ENCODE measurements around the gene IL21R. TPM values are rescaled to one million over a fixed set of nuclear protein-coding genes. Genes with fewer than 3 reads are reported as not detected.

Gene IL21R
- total RNA-seq, 1 donor from 2014 or later: 167 TPM

- Mint-ChIP-seq H3K27ac (no peak overlapping the region), H3K27me3 (no peaks in the 10 kb centered on the region), H3K9me3 (no peaks in the 10 kb centered on the region), H3K4me3 (no peak overlapping the region), H3K36me3 (ENCODE audit: low read depth) (peaks cover 94% of the 10 kb centered on the region), H3K4me1 (no peaks in the 10 kb centered on the region)
- intact Hi-C loops (cut with micrococcal nuclease): no loop called here
- TF ChIP-seq CTCF (IDR thresholded peaks at IDR 0.05): no peak
- no peak for ATAC-seq (ENCODE audit: low read depth)
- POLR2A ChIA-PET: no interaction called here
- CTCF ChIA-PET: no interaction called here
- no peak for DNase-seq
Measured at GRCh38 chr16:27481282-27481934, 79.4 kb downstream of the IL21R start.

DNA sequence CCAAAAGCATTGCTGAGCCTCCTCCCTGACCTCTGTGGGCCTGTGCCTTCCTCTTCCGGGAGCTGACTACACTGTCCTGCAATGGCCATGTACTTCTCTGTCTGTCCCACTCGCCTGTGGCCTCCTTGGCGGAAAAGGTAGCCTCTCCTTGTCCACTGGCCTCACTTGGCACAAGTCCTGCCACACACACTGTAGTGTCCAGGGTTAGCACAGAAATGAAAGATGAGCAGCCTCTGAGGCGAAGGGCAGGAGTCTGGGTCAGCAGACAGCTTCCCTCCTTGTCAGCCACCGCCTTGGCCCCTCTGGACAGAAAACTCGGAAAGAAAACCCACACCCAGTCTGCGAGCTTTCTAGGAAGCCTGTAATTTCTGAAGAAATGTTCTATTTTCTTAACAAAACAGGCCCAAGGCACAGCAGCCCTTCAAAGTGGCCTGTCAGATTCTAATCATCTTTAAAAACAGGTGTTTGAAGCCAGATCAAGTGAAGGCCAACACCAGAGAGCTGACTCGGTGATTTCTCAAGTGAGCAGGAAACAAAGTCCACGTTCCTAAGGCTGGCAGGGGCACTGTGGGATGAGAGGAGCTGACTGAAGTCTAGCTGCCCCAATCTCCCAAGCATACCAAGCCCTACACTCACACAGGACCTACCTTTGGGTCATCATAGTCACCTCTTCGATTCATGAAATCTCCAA lies 80.6 kb downstream of the IL21R start:
- no peak for DNase-seq

GRCh38 chr16:27483088-27483437 lies 81.1 kb downstream of the IL21R start:
- no peak for ATAC-seq (ENCODE audit: low read depth)
- Mint-ChIP-seq H3K9me3 (no peaks in the 10 kb centered on the region), H3K36me3 (ENCODE audit: low read depth) (peaks cover 92% of the 10 kb centered on the region), H3K4me3 (no peak overlapping the region), H3K27ac (no peak overlapping the region), H3K4me1 (no peaks in the 10 kb centered on the region), H3K27me3 (no peaks in the 10 kb centered on the region)
- no peak for DNase-seq
- TF ChIP-seq CTCF (IDR thresholded peaks at IDR 0.05): no peak
- intact Hi-C loops (cut with micrococcal nuclease): no loop called here
- ChIA-PET POLR2A (no interaction called here), CTCF (no interaction called here)

More for the DNA sequence above, 80.6 kb downstream of the IL21R start:
- no peaks in the 10 kb centered on the region for H3K27me3 Mint-ChIP-seq
- ChIA-PET POLR2A (no interaction called here), CTCF (no interaction called here)
- H3K4me3 Mint-ChIP-seq: no peak overlapping the region
- H3K36me3 Mint-ChIP-seq (ENCODE audit: low read depth): peaks cover 93% of the 10 kb centered on the region
- H3K27ac Mint-ChIP-seq: no peak overlapping the region
- no peak for TF ChIP-seq CTCF (IDR thresholded peaks at IDR 0.05)
- intact Hi-C loops (cut with micrococcal nuclease): no loop called here
- H3K4me1 Mint-ChIP-seq: no peaks in the 10 kb centered on the region
- H3K9me3 Mint-ChIP-seq: no peaks in the 10 kb centered on the region
- ATAC-seq (ENCODE audit: low read depth): no peak

DNA sequence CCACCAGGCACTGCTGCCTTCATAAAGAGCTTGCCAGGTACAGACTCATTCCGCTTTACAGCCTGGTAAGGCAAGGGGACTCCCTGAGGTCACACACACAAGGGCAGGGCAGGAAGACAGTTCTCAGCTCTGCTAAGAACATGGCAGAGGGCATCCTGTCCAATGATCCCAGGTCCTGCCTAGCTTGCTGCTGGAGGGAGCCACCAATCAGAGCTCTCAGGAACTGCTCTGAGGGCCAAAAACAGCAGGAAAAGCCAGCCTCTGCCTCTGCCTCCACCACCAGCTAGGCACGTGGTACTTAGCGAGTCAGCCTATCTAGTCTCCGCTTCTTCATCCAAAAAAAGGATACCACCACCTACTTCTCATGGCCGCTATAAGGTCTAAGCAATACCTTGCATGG lies 81.7 kb downstream of the IL21R start:
- Mint-ChIP-seq H3K4me1 (no peaks in the 10 kb centered on the region), H3K27me3 (no peaks in the 10 kb centered on the region), H3K36me3 (ENCODE audit: low read depth) (peaks cover 92% of the 10 kb centered on the region), H3K27ac (no peak overlapping the region), H3K9me3 (no peaks in the 10 kb centered on the region), H3K4me3 (no peak overlapping the region)
- ATAC-seq (ENCODE audit: low read depth) (no peak), DNase-seq (no peak)
- CTCF ChIA-PET: no interaction called here
- intact Hi-C loops (cut with micrococcal nuclease): no loop called here
- POLR2A ChIA-PET: no interaction called here
- TF ChIP-seq CTCF (IDR thresholded peaks at IDR 0.05): no peak

DNA sequence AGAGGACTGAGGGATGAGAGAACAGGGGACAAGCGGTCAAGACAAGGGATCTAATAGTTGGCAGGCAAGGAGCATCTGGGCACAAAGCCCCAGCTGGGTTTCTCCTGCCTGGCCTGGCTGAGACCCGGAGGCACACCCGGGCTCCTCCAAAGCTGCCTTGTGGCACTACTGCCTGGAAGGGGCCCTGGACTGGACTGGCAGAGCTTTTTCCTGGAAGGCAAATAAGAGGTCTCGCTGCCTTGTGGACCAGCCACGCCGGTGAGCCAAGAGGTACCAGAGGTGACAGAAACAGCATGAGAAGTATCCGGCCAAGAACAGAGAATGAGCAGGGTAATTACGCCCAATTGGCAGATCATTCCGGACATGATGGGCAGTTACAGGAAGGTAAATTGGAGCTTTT lies 83.2 kb downstream of the IL21R start:
- CTCF ChIA-PET: no interaction called here
- H3K27ac Mint-ChIP-seq: no peak overlapping the region

More for the DNA sequence above, 83.2 kb downstream of the IL21R start:
- no peak overlapping the region for H3K4me3 Mint-ChIP-seq
- H3K9me3 Mint-ChIP-seq: no peaks in the 10 kb centered on the region
- intact Hi-C loops (cut with micrococcal nuclease): no loop called here
- H3K4me1 Mint-ChIP-seq: no peaks in the 10 kb centered on the region
- TF ChIP-seq CTCF (IDR thresholded peaks at IDR 0.05): no peak
- H3K27me3 Mint-ChIP-seq: no peaks in the 10 kb centered on the region
- POLR2A ChIA-PET: no interaction called here
- peaks cover 93% of the 10 kb centered on the region for H3K36me3 Mint-ChIP-seq (ENCODE audit: low read depth)
- DNase-seq (no peak), ATAC-seq (ENCODE audit: low read depth) (no peak)
